Adrenal gland (tissue), 5 donors: ENCODE results near the gene PRKCH.

Source experiments
- POLR2A ChIP-seq, 2 donors: fragments of 450-650 bp; IDR thresholded peaks; one replicate each; pipeline ENCODE4 v1.6.1; 2017; ENCODE audit warnings: antibody characterized with exemption in 2 of 2, mild to moderate bottlenecking in 2 of 2, moderate library complexity in 1 of 2
- TF ChIP-seq, protein P1 (sequence below), 6 experiments: fragments of 450-650 bp in 4 of 6; fragments of 200-600 bp in 2 of 6; sonication (generic) in 1 of 6; IDR thresholded peaks; 1 replicate in 5 of 6; 2 replicates in 1 of 6; pipeline versions ENCODE4 v1.5.1 to v1.8.0; 2016 to 2021; ENCODE audit warnings: antibody characterized with exemption in 6 of 6, mild to moderate bottlenecking in 2 of 6, moderate library complexity in 1 of 6
- donor health status: DM: no; HTN: no; CAD: no.

DNA sequence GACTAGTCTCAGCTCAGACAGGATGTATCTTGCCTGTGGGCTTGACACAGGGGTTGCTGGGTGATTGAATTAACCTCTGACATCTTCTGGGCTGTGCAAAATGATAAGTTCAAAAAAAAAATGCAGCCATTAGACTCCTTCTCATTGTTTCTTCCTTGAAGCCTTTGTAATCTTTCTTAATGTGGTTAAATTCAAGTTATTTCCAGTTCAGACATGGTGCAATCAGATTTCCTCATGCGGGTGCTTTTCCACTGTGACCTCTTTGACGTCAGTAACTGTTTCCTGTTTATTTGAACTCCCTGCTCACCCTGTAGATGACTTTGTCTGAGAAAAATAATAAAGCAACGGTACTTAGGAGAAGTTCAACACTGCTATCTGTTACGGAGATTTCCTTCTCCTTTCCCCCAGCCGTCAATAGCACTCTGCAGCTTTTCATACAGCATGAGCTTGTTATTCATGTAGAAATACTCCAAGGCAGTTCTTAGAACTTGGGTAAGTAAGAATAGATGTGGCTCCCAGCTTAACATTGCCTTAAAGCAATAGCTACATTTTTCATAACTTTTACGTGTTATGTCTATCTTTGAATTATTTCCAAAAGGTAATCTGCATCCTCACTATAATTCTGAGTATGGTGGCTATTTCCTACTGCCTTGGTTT lies 155.5 kb downstream of the PRKCH start:
- TF ChIP-seq, protein P1, sequence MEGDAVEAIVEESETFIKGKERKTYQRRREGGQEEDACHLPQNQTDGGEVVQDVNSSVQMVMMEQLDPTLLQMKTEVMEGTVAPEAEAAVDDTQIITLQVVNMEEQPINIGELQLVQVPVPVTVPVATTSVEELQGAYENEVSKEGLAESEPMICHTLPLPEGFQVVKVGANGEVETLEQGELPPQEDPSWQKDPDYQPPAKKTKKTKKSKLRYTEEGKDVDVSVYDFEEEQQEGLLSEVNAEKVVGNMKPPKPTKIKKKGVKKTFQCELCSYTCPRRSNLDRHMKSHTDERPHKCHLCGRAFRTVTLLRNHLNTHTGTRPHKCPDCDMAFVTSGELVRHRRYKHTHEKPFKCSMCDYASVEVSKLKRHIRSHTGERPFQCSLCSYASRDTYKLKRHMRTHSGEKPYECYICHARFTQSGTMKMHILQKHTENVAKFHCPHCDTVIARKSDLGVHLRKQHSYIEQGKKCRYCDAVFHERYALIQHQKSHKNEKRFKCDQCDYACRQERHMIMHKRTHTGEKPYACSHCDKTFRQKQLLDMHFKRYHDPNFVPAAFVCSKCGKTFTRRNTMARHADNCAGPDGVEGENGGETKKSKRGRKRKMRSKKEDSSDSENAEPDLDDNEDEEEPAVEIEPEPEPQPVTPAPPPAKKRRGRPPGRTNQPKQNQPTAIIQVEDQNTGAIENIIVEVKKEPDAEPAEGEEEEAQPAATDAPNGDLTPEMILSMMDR (IDR thresholded peaks at IDR 0.05), result no peak
- peak; percentile 27 to 53 for TF ChIP-seq POLR2A (IDR thresholded peaks at IDR 0.05)
